Activated CD4-positive, alpha-beta T cell treated with anti-CD3 and anti-CD28 coated beads for 48 hours (primary cell): ENCODE results near the gene BTG2.

Source experiments
- DNase-seq: peaks from one replicate; pipeline ENCODE4 v3.0.0-alpha.2; 2020

BTG2 gene

DNA sequence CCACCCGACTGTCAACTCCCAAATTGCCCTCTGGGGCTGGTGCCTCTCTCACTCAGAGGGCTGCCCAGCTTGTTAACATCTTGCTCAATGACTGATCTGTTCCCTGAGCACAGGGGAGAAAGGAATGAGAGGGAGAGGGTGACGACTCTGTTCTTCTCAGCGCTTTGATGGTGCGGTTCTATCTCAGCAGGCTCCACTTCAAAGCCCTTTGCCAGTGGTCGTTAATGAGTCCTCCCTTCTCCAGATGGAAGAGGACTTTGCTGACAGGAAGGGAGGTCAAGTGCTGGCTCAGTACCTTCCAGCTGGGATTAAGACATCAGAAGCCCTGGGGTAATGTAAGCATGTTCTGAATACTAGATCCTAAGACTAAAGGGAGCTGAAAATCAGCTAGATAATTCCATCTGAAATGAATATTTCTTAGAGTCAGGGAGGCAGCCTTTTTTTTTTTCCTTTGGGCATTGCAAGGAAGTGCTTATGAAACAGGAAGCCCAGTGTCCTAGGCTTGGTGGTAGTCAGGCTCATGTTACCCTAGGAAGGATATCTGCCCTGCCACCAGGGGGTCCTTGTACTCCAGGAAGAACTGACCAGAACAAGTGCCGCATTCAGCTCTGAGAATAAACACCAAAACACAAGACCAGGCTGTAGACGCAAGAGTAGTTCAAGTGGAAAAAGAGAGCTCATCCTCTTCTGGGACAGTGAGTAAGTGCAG is 40.9 kb downstream of the BTG2 start:
- DNase-seq: no peak

- DNase-seq: no peak
Measured at GRCh38 chr1:203346769-203347102, 41.4 kb downstream of the BTG2 start.

- DNase-seq: no peak
Measured at GRCh38 chr1:203349166-203349565, 43.8 kb downstream of the BTG2 start.

- no peak for DNase-seq
Measured at GRCh38 chr1:203349773-203350524, 44.6 kb downstream of the BTG2 start.

- peak; percentile 16 for DNase-seq
Measured at GRCh38 chr1:203351037-203351625, 45.8 kb downstream of the BTG2 start, which contains the start of gene FMOD. Gene FMOD (minus strand): TSS chr1:203351122. CDS start chr1:203348270, 2,852 bp downstream.

- DNase-seq: no peak
Measured at GRCh38 chr1:203353486-203353885, 48.2 kb downstream of the BTG2 start.

DNA sequence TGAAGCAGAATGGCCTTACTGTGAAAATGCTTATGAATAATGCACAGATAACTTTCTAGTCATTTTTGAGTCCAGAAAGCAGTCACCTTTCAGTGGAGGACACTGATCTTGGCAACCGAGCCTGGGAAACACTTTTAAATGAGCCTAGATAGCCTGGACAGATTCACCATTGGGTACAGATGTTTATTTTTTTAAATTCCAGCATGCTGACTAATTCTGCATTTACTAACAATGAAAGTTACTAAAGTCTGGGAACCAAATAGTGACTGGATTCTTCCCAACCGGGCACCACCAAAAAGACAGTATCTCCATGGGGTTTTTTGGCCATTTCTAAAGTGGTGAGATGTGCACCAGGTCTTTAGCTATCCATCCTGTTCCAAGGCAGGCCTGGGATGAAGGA is 48.9 kb downstream of the BTG2 start:
- DNase-seq: no peak

GRCh38 chr1:203359010-203359571 is 53.8 kb downstream of the BTG2 start:
- no peak for DNase-seq
